ENCODE results near the gene TAOK3. TPM values are rescaled to one million over a fixed set of nuclear protein-coding genes. Genes with fewer than 3 reads are reported as not detected.
"Not testable (repeated sequence)": the region's sequence is repeated elsewhere in the genome, so short reads cannot be mapped to it uniquely, and the experiment has no call there.

The TAOK3 gene
- total RNA-seq, 1 donor from 2014 or later, result 28.6 TPM

GRCh38 chr12:118355843-118356242 lies 16.9 kb downstream of the TAOK3 start:
- no peak for TF ChIP-seq CTCF (IDR thresholded peaks at IDR 0.05)
- Mint-ChIP-seq H3K9me3 (ENCODE audit: unreplicated experiment) (no peaks in the 10 kb centered on the region), H3K27me3 (ENCODE audit: unreplicated experiment) (no peaks in the 10 kb centered on the region), H3K4me3 (ENCODE audit: unreplicated experiment) (peak overlapping the region; percentile 7), H3K27ac (ENCODE audit: unreplicated experiment) (peak overlapping the region; percentile 88), H3K4me1 (ENCODE audit: unreplicated experiment) (peaks cover 58% of the 10 kb centered on the region), H3K36me3 (ENCODE audit: unreplicated experiment) (no peaks in the 10 kb centered on the region)
- no peak for DNase-seq (ENCODE audit: extremely low spot score, unreplicated experiment)

- Mint-ChIP-seq H3K4me1 (ENCODE audit: unreplicated experiment) (peaks cover 51% of the 10 kb centered on the region), H3K27ac (ENCODE audit: unreplicated experiment) (peak overlapping the region; percentile 88)
- DNase-seq (ENCODE audit: extremely low spot score, unreplicated experiment), result no peak
These were observed 17.8 kb downstream of the TAOK3 start for GRCh38 chr12:118354903-118355302.

GRCh38 chr12:118354503-118354902 lies 18.2 kb downstream of the TAOK3 start:
- H3K27me3 Mint-ChIP-seq (ENCODE audit: unreplicated experiment); H3K9me3 Mint-ChIP-seq (ENCODE audit: unreplicated experiment); H3K36me3 Mint-ChIP-seq (ENCODE audit: unreplicated experiment); H3K4me3 Mint-ChIP-seq (ENCODE audit: unreplicated experiment); DNase-seq (ENCODE audit: extremely low spot score, unreplicated experiment); H3K27ac Mint-ChIP-seq (ENCODE audit: unreplicated experiment): not testable (repeated sequence)
- peaks cover 47% of the 10 kb centered on the region for H3K4me1 Mint-ChIP-seq (ENCODE audit: unreplicated experiment)

More at GRCh38 chr12:118354903-118355302, 17.8 kb downstream of the TAOK3 start:
- H3K27me3 Mint-ChIP-seq (ENCODE audit: unreplicated experiment), result no peaks in the 10 kb centered on the region
- no peaks in the 10 kb centered on the region for H3K36me3 Mint-ChIP-seq (ENCODE audit: unreplicated experiment)
- TF ChIP-seq CTCF (IDR thresholded peaks at IDR 0.05), result no peak
- H3K9me3 Mint-ChIP-seq (ENCODE audit: unreplicated experiment), result no peaks in the 10 kb centered on the region
- H3K4me3 Mint-ChIP-seq (ENCODE audit: unreplicated experiment), result no peak overlapping the region

GRCh38 chr12:118353721-118354120 lies 19.0 kb downstream of the TAOK3 start:
- no peak for DNase-seq (ENCODE audit: extremely low spot score, unreplicated experiment)
- Mint-ChIP-seq H3K27me3 (ENCODE audit: unreplicated experiment) (no peaks in the 10 kb centered on the region), H3K4me3 (ENCODE audit: unreplicated experiment) (no peak overlapping the region), H3K4me1 (ENCODE audit: unreplicated experiment) (peaks cover 39% of the 10 kb centered on the region), H3K9me3 (ENCODE audit: unreplicated experiment) (no peaks in the 10 kb centered on the region), H3K27ac (ENCODE audit: unreplicated experiment) (no peak overlapping the region), H3K36me3 (ENCODE audit: unreplicated experiment) (no peaks in the 10 kb centered on the region)
- no peak for TF ChIP-seq CTCF (IDR thresholded peaks at IDR 0.05)

GRCh38 chr12:118350908-118351559 lies 21.7 kb downstream of the TAOK3 start:
- Mint-ChIP-seq H3K27ac (ENCODE audit: unreplicated experiment) (no peak overlapping the region), H3K36me3 (ENCODE audit: unreplicated experiment) (no peaks in the 10 kb centered on the region), H3K4me1 (ENCODE audit: unreplicated experiment) (peaks cover 13% of the 10 kb centered on the region), H3K9me3 (ENCODE audit: unreplicated experiment) (no peaks in the 10 kb centered on the region), H3K4me3 (ENCODE audit: unreplicated experiment) (no peak overlapping the region), H3K27me3 (ENCODE audit: unreplicated experiment) (no peaks in the 10 kb centered on the region)
- no peak for TF ChIP-seq CTCF (IDR thresholded peaks at IDR 0.05)
- DNase-seq (ENCODE audit: extremely low spot score, unreplicated experiment), result no peak
